GM18502 (cell line): ENCODE results near the gene LRRK1.

Experiments
- ATAC-seq: cut with Tn5 transposase; IDR thresholded peaks from one replicate; pipeline ENCODE4 v1.9.1; 2021; ENCODE audit warnings: mild to moderate bottlenecking; ENCODE audit not compliant: unreplicated experiment, poor library complexity

Gene LRRK1

DNA sequence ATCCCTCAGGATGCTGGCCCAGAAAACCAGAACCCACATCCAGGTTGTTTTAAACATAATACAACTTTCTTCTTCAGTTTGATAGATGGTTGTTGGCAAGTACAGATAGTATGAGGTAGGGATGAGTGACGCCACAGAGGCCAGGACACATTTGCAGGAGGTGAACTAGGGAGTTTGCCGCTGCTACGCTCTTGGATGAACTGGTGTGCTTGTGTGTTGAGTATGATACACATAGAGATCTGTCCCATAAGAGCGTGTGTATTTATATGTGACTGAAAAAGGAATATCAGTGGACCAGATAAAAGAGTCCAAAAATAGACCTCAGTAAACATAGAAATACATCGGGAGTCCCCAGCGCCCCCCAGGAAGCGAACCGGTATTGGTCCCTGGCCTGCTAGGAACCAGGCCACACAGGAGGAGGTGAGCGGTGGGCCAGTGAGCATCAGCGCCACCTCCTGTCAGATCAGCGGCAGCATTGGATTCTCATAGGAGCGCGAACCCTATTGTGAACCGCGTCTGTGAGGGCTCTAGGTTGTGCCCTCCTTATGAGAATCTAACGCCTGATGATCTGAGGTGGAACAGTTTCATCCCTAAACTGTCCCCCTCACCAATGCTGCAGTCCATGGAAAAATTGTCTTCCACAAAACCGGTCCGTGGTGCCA is 98.1 kb downstream of the LRRK1 start:
- ATAC-seq, result no peak

DNA sequence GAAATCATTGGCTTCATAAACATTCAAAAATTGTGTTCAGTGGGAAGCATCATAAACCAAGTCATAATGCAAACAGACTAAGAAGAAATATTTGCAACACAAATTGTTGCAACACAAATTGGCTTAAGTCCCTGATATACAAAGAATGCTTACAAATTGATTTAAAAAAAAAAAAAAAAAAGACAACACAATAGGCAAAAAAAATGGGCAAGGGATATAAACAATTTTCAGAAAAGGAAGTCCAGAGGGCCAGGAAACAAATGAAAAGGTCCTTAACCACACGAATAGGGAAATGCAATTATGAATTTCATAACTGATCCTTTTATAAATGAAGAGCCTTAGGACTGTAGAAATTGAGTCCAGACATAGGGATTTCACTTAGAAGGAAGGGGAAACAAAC is 98.9 kb downstream of the LRRK1 start:
- ATAC-seq, result no peak

DNA sequence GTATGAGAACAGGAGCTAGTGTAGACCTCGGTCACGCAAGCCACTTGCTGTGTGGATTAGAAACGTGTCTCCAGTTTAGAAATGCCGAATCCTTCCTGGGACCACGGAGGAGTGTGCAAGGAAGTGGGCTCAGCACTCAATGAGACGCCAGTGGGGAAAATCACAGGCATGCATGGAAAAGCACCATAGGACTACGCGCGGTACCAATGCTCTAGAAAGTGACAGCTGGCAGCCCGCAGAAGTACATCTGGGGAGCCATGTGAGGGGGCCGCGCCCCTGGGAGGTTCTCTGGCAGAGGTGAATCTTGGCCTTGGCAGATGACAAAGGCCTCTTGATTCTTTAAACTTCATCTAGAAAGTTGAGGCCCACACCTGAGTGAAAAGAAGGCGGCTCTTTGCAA is 99.3 kb downstream of the LRRK1 start:
- ATAC-seq, result no peak

DNA sequence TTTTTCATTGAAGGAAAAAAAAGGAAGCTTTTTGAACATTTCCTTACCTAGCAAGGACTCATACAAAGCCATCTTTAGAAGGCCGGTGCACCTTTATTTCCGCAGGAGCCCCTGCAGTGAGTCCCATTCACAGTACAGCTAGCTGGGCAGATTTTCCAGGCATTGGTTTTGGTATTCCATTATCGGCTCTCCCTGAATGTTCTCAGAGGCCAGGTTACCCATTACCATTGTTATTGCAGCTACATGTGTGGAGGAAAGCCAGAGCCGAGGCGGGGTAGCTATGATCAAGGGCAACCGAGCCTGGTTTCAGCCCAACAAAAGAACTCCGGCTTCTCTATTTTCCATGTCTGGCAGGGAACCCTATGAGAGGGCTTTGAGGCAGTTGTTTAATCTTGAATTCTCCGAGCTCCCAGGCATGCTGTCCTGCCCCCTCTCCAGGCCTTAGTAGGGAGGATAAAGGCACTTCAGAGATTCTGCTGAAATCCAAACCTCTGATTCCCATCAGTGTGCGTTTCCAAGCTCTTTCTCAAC is 100.3 kb downstream of the LRRK1 start:
- ATAC-seq, result no peak

DNA sequence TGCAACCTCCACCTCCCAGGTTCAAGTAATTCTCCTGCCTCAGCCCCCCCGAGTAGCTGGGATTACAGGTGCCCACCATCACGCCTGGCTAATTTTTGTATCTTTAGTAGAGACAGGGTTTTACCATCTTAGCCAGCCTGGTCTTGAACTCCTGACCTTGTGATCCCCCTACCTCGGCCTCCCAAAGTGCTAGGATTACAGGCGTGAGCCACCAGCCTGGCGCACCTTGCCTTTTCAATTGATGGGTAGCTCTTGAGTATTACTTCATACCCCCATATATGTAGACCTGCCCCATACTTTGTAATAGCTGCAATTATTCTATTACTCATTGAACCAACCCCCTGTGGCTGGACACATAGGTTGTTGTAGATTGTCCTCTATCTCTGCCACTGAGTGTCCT is 101.3 kb downstream of the LRRK1 start:
- no peak for ATAC-seq

DNA sequence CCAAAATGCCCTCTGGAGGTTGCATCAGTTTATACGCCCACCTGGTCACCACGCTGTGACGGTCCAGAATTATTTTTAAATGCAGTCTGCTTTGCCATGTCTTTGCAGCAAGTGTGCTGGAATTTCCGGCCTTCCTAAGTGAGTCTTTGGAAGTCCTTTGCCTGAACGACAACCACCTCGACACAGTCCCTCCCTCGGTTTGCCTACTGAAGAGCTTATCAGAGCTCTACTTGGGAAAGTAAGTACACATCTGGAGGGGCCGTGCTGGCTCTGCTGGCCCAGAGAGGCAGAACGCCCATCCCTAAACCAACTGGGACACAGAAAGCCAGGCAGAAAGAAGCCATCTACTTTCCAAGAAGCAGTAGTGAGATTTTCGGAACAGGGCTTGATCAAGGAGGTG is 101.8 kb downstream of the LRRK1 start:
- no peak for ATAC-seq

DNA sequence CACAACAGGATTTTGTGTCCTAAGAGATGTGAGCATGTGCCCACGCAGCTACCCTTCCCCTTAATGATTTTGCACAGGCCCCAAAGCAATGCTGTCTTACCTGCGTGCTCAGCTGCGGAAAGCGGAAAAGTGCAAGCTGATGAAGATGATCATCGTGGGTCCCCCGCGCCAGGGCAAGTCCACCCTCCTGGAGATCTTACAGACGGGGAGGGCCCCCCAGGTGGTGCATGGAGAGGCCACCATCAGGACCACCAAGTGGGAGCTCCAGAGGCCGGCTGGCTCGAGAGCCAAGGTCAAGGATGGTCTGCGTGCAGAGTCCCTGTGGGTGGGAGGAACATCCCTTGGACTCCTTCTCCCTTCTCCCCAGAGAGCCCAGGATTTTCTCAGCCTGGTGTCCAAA is 103.1 kb downstream of the LRRK1 start:
- ATAC-seq, result no peak

DNA sequence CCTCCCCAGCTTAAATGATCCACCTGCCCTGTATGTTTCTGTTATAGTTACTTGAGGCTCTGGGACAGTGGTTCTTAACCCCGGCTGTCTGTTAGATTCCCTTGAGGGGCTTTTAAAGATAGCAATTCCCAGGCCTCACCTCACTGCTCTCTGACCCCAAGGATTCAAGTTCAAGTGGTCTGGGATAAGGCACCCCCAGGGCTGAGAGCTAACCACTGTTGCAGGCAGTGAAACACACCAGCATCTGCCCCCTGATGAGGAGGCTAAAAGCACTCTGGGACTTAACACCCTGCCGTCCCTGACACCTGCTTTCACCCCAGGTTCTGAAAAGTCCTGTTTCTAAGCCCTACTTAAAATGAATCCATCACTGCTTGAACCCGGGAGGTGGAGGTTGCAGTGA is 103.7 kb downstream of the LRRK1 start:
- ATAC-seq, result no peak

DNA sequence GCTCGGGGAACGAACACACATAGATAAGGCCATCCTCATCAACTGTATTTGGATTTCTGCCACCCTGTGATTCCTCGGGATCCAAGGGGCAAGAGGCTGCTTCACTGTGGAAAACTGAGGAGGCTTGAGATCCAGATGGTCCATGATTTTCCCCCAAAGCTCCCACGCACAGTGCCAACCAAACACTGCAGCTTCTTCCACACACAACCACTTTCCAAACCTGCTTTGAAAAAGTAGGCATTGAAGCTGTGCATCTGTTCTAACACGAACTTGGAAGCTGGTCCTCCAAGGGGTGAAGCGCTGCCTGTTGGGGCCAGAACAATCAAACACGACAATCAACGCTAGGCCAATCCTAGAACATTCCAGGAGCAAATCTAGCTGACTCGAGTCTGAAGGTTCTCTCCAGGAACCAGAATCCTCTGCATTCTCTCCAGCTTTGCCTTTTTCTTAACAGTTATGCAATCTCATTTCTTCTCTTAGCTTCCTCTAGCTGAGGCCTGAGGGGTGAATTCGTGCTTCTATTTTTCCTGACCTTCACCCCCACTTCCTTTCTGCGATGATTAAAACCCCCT is 104.4 kb downstream of the LRRK1 start:
- no peak for ATAC-seq

DNA sequence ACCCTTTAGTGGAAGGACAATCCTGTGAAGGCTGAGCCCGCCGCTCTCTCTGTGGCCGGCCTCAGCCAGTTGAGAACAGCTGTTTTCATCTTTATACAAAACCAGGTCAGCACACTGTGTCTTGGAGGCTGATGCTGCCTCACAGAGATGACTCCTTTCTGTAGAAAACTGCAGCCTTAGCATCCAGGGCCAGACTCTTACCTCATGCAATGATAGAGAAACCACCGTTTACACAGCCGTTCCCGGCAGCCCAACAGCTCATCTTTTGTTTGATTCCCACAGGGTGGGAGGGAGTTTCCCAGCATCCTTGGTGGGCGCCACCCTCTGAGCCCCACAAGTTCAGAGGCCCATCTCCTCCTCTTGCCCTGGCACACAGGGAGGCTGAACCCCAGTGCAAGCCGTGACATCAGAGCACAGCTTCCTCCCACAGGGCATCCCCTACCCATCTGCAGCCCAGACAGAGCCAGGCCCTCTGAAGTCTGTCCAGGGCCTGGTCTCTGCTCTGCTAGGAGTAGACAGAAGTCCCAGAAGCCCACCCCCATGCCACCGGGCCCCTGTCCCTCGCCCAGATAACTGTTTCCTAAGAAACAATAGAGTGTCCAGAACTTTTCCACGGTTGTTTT is 105.0 kb downstream of the LRRK1 start:
- ATAC-seq, result no peak

DNA sequence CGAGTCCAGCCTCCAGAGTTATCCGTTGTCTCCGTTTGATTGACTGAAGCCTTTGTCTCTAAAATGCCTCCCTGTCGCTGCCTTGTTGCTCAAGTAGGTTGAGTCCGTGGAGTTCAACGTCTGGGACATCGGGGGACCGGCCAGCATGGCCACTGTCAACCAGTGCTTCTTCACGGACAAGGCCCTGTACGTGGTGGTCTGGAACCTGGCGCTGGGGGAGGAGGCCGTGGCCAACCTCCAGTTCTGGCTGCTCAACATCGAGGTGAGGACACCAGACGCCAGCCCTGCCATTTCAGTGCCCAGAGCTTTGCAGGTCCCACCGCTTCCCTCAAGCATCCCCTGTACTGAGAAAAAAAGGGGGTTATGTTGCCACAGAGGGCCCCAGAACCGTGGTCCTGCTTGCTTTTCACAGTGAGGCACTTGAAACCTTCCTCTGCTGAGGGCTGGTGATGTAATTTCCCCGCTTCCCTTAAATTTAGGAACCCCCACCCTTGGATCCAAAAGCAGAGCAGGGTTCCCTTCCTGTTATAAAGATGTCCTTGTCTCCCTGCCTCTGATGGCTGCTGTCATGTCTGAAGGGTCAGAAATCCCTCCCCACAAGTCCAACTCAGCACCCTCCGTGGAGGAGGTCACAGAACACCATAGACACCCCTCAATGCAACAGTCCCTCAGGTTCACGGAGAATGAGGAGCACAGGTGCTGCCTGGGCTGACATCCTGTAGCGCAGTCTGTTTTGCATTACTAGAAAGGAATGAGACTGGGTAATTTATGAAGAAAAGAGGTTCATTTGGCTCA is 105.7 kb downstream of the LRRK1 start:
- ATAC-seq, result no peak

DNA sequence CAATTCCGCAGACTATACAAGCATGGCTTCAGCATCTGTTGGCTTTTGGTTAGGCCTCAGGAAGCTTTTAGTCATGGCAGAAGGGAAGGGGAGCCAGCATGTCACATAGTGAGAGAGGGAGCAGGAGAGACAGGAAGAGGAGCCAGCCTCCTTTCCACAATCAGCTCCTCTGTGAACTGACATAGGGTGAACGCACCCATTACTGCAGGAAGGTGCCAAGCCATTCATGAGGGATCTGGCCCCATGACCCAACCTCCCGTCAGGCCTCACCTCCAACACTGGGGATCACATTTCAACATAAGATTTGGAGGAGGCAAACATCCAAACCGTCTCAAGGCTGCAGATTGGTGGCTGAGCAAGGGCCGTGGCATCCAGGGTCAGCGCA is 106.3 kb downstream of the LRRK1 start:
- ATAC-seq, result no peak

DNA sequence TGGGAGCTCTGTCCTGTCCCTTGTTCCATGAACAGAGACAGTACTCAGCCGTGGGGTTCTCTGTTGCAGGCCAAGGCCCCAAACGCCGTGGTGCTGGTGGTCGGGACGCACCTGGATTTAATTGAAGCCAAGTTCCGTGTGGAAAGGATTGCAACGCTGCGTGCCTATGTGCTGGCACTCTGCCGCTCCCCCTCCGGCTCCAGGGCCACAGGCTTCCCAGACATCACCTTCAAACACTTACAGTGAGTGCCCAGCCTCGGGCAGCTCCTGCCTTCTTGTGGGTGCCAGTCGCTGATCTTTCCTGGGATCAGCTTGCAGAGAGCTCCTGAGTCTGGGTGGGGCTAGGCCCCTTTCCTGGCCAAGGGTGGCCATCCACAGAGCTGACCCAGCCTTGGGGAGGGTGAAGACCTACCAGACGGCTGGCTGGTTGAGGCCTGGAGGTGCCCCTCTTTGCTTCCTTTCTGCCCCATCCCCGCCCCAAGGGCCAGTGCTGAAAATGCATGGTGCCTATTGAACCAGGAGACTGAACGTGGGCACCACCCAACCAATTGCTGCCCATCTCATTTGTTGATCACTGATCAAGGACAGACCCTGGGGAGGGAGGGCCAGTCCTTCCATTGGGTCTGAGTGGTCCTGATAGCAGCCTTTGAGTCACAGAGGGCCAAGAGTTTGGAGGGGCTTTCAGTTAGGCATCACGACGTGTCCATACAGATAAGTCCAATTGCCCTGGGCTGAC is 106.9 kb downstream of the LRRK1 start:
- no peak for ATAC-seq

DNA sequence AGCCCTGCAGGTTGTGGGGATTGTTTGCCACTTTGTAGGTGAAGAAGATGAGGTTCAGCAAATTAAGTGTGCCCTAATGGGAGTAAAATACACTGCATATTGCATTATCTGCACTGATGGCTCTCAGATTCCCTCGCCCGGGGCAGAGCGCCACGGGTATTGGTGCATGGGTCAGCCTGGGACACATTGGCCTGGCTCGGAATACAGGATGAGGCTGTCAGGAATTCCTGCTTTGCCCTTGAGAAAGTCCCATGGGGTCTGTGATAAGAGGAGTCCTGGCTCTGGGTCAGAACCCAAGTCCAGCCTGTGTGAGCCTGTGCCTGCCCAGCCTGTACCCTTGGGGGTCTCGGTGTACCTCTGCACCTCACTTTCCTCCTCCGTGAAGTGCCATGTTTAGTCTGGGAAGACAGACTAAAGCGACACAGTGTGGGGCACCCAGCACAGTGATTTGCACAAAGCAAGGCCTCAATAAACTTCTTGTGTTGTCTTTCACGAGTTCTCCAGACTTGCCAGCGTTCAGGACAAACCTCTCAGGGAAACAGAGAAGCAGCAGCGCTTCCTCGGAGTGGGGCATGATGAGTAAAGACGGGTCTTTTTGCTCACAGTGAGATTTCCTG is 107.6 kb downstream of the LRRK1 start:
- no peak for ATAC-seq

DNA sequence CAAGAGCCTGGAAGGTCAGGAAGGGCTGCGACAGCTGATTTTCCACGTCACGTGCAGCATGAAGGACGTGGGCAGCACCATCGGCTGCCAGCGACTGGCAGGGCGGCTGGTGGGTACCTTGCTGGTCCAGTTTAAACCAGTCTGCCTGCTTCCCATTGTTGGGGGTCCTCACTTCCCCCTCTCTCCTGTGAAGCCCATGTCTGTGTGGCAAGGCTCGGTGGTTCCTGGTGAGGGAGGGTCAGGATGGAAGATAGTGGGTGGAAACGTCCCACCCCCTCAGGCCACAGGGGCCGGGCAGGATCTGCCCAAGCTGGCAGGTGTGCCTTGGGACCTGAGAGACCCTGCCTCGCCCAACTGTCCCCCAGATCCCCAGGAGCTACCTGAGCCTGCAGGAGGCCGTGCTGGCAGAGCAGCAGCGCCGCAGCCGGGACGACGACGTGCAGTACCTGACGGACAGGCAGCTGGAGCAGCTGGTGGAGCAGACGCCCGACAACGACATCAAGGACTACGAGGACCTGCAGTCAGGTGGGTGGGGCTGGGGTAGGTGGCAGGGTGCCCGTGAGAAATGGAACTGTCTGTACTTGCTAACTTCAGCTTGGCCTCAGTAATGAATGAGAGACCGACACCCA is 108.2 kb downstream of the LRRK1 start:
- ATAC-seq, result no peak

DNA sequence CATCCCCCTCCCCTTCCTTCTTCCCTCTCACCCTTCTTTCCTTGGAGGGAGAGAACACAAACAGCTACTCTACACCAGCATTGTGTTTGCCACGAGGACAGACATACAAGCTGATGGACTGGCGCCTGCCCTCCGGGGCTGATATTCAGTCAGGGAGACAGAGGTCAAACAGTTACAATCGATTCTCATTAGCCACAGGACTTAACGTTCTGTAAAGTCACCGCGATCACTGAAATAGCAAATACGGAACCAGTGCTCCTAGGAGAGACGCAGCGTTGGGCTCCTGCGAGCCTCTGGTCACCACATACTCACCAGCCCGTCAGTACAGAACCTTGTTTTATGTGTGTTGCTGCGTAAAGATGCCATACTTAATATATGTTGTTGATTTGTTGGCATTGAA is 108.8 kb downstream of the LRRK1 start:
- no peak for ATAC-seq

DNA sequence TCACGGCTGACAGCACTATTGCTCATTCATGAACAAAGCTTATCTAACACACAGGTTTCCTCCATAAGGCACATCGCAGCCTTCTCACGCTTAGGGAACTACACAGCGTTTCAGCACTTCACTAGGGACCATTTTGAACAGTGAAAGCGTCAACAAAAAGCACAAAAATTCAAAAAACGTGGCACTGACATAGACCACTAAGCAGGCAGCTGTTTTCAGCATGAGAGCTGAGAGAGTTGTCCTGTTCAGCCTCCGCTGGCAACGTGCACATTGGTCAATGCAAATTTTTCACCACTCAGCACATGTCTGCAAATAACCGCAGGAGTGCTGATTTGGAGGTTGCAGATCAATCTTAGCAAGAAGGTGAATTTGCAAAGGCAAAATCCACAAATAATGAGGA is 109.2 kb downstream of the LRRK1 start:
- no peak for ATAC-seq

DNA sequence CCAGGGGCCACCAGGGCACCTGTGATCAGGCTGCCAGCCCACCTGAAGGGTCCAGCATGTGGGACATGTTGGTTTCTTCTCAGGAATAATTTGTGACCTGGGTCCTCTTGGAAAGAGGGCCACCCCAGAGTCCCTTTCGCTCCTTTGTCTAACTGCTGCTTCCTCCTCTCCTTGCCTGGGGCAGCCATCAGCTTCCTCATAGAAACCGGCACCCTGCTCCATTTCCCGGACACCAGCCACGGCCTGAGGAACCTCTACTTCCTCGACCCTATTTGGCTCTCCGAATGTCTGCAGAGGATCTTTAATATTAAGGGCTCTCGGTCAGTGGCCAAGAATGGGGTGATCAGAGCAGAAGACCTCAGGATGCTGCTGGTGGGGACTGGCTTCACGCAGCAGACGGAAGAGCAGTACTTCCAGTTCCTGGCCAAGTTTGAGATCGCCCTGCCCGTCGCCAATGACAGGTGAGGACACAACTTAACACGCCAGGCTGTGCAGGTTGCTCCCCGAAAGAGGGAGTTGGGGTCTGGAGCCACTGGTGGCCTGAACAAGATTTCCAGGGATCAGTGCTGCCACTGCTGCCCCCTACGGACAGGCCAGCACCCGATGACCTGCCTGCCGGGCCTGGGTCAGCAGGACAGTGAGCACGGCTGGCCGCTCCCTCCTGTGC is 109.7 kb downstream of the LRRK1 start:
- ATAC-seq, result no peak
